ENCODE data around the gene OLFML1. TPM values are rescaled to one million over a fixed set of nuclear protein-coding genes. Genes with fewer than 3 reads are reported as not detected.
"Not testable (repeated sequence)": the region's sequence is repeated elsewhere in the genome, so short reads cannot be mapped to it uniquely, and the experiment has no call there.

OLFML1 gene
- total RNA-seq, 1 donor from 2014 or later = not detected

- DNase-seq (ENCODE audit: low read depth) = peak; percentile 38
Measured at GRCh38 chr11:7512525-7513233, 27.4 kb downstream of the OLFML1 start.

- DNase-seq (ENCODE audit: low read depth) = peak; percentile 59
Measured at GRCh38 chr11:7513234-7514098, 28.2 kb downstream of the OLFML1 start, which contains the start of gene PPFIBP2. Gene PPFIBP2, plus strand, starts transcription at chr11:7513999. Its CDS starts 35,477 bp downstream, at chr11:7549476.

GRCh38 chr11:7514099-7514591 lies 28.8 kb downstream of the OLFML1 start:
- DNase-seq (ENCODE audit: low read depth) = no peak

- no peak for DNase-seq (ENCODE audit: low read depth)
Measured at GRCh38 chr11:7515447-7515886, 30.2 kb downstream of the OLFML1 start.

GRCh38 chr11:7516475-7516874 lies 31.2 kb downstream of the OLFML1 start:
- DNase-seq (ENCODE audit: low read depth) = no peak

- DNase-seq (ENCODE audit: low read depth) = not testable (repeated sequence)
Measured at GRCh38 chr11:7517743-7518142, 32.4 kb downstream of the OLFML1 start.

GRCh38 chr11:7518811-7519562 lies 33.7 kb downstream of the OLFML1 start:
- DNase-seq (ENCODE audit: low read depth) = no peak

GRCh38 chr11:7520011-7520942 lies 35.0 kb downstream of the OLFML1 start:
- no peak for DNase-seq (ENCODE audit: low read depth)

GRCh38 chr11:7520981-7521487 lies 35.7 kb downstream of the OLFML1 start:
- no peak for DNase-seq (ENCODE audit: low read depth)

GRCh38 chr11:7522121-7522520 lies 36.8 kb downstream of the OLFML1 start:
- DNase-seq (ENCODE audit: low read depth) = no peak

- no peak for DNase-seq (ENCODE audit: low read depth)
Measured at GRCh38 chr11:7522546-7522945, 37.2 kb downstream of the OLFML1 start.

GRCh38 chr11:7523416-7524210 lies 38.3 kb downstream of the OLFML1 start:
- no peak for DNase-seq (ENCODE audit: low read depth)

GRCh38 chr11:7524462-7525235 lies 39.3 kb downstream of the OLFML1 start:
- DNase-seq (ENCODE audit: low read depth) = peak; percentile 80

GRCh38 chr11:7525424-7525823 lies 40.1 kb downstream of the OLFML1 start:
- DNase-seq (ENCODE audit: low read depth) = no peak

- DNase-seq (ENCODE audit: low read depth) = no peak
Measured at GRCh38 chr11:7527029-7527428, 41.7 kb downstream of the OLFML1 start.

- DNase-seq (ENCODE audit: low read depth) = no peak
Measured at GRCh38 chr11:7528514-7529049, 43.3 kb downstream of the OLFML1 start.

GRCh38 chr11:7530013-7530640 lies 44.8 kb downstream of the OLFML1 start:
- no peak for DNase-seq (ENCODE audit: low read depth)

GRCh38 chr11:7531011-7531410 lies 45.7 kb downstream of the OLFML1 start:
- DNase-seq (ENCODE audit: low read depth) = peak; percentile 29

Data from renal cortical epithelial cell (primary cell).